Endothelial cell (in vitro differentiated cells): Measurements from ENCODE around the gene PDE4B. TPM values are rescaled to one million over a fixed set of nuclear protein-coding genes. Genes with fewer than 3 reads are reported as not detected.

Source experiments
- DNase-seq: peaks from one replicate; pipeline ENCODE4 v3.0.0; 2021; ENCODE audit warnings: low spot score
- H3K27ac Mint-ChIP-seq: one replicate; pipeline ENCODE4 v1.8.0; 2021; ENCODE audit warnings: mixed read lengths, inconsistent platforms; ENCODE audit not compliant: unreplicated experiment
- H3K27me3 Mint-ChIP-seq: one replicate; pipeline ENCODE4 v1.8.0; 2021; ENCODE audit warnings: mild to moderate bottlenecking, moderate library complexity, mixed read lengths, inconsistent platforms; ENCODE audit not compliant: unreplicated experiment
- H3K36me3 Mint-ChIP-seq: one replicate; pipeline ENCODE4 v1.8.0; 2021; ENCODE audit warnings: mild to moderate bottlenecking, low read depth, mixed read lengths, inconsistent platforms; ENCODE audit not compliant: unreplicated experiment
- H3K4me1 Mint-ChIP-seq: one replicate; pipeline ENCODE4 v1.8.0; 2021; ENCODE audit warnings: mild to moderate bottlenecking, mixed read lengths, inconsistent platforms; ENCODE audit not compliant: unreplicated experiment
- H3K4me3 Mint-ChIP-seq: one replicate; pipeline ENCODE4 v1.8.0; 2021; ENCODE audit warnings: mild to moderate bottlenecking, mixed read lengths, inconsistent platforms; ENCODE audit not compliant: unreplicated experiment
- H3K9me3 Mint-ChIP-seq: one replicate; pipeline ENCODE4 v1.8.0; 2021; ENCODE audit warnings: mixed read lengths, inconsistent platforms; ENCODE audit not compliant: unreplicated experiment
- CTCF ChIP-seq: fragments of 200-600 bp; sonication (generic); IDR thresholded peaks from one replicate; pipeline ENCODE4 v1.5.0; 2021; ENCODE audit warnings: antibody characterized with exemption; ENCODE audit not compliant: unreplicated experiment
- total RNA-seq: library from RNA; stranded (reverse); fragmentation: NEBNext Ultra II Directional; extraction: Animal tissue kit (Norgen Biotek cat#: 25700); gene quantifications from one replicate; pipeline ENCODE4 v1.2.1, GENCODE V29; 2021; ENCODE audit not compliant: unreplicated experiment

PDE4B gene
- total RNA-seq, 1 donor from 2014 or later: 45.6 TPM

GRCh38 chr1:65990161-65990560 is 197.5 kb downstream of the PDE4B start:
- no peak overlapping the region for H3K27ac Mint-ChIP-seq
- no peak overlapping the region for H3K4me3 Mint-ChIP-seq
- peaks cover 5% of the 10 kb centered on the region for H3K27me3 Mint-ChIP-seq
- no peak for DNase-seq
- no peak for TF ChIP-seq CTCF
- no peaks in the 10 kb centered on the region for H3K36me3 Mint-ChIP-seq
- no peaks in the 10 kb centered on the region for H3K4me1 Mint-ChIP-seq
- H3K9me3 Mint-ChIP-seq: no peaks in the 10 kb centered on the region

DNA sequence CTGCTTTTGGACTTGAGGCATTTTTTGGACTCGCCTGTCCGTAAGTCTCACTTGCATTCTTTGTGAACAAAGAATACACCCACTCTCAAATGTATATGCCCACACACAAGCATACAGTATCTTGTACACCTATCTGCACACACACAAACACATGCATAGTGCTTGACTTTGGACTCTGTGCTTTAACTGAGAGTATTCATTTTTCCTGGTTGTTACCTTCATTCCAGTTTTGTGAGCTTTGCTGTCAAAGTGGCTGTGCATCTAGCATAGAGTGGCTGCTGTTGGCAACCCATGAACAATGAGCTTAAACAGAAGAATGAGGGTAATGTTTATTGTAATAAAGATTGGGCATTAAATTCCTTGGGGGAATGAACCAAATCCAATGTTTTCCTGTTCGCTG is 199.0 kb downstream of the PDE4B start:
- H3K4me1 Mint-ChIP-seq: no peaks in the 10 kb centered on the region
- no peak overlapping the region for H3K4me3 Mint-ChIP-seq
- H3K9me3 Mint-ChIP-seq: no peaks in the 10 kb centered on the region
- no peak overlapping the region for H3K27ac Mint-ChIP-seq
- TF ChIP-seq CTCF: no peak
- no peak for DNase-seq
- no peaks in the 10 kb centered on the region for H3K36me3 Mint-ChIP-seq
- H3K27me3 Mint-ChIP-seq: peaks cover 5% of the 10 kb centered on the region

DNA sequence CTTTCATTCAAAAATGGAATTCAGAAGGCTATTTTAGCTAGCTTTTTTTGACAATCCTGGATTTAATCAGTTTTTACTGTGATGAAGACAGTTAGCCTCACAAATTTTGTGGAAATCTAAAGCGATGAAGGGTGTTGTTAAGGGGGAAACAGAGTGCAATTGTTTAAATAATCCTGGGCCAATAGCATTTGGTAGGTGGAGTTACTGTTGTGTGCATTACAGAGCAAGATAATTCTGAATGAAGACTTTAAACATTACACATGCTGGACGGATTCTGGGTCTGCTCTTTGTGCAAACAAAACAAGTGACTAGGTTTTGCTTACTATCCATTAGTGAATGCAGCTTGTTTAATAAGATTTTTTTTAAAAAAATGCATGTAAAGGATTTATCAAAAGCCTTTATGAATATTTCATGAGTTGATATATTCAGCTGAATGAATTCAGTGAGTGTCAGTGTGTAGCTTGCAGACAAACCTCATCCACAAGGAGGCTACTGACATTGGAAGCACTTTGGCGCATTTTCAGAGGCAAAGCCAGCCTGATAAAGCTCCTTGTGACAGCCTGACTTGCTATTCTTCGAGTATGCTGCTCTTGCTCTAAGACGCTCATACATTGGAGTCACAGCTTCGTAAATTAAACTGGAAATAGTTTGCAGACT is 199.6 kb downstream of the PDE4B start:
- Mint-ChIP-seq H3K27ac (no peak overlapping the region), H3K36me3 (no peaks in the 10 kb centered on the region), H3K27me3 (peaks cover 5% of the 10 kb centered on the region), H3K4me1 (no peaks in the 10 kb centered on the region), H3K9me3 (no peaks in the 10 kb centered on the region), H3K4me3 (no peak overlapping the region)
- TF ChIP-seq CTCF: no peak
- DNase-seq: no peak

GRCh38 chr1:65992831-65993271 is 200.2 kb downstream of the PDE4B start:
- no peaks in the 10 kb centered on the region for H3K4me1 Mint-ChIP-seq
- no peaks in the 10 kb centered on the region for H3K9me3 Mint-ChIP-seq
- H3K36me3 Mint-ChIP-seq: no peaks in the 10 kb centered on the region
- H3K27ac Mint-ChIP-seq: no peak overlapping the region
- H3K4me3 Mint-ChIP-seq: no peak overlapping the region
- peaks cover 5% of the 10 kb centered on the region for H3K27me3 Mint-ChIP-seq
- no peak for TF ChIP-seq CTCF
- DNase-seq: no peak

DNA sequence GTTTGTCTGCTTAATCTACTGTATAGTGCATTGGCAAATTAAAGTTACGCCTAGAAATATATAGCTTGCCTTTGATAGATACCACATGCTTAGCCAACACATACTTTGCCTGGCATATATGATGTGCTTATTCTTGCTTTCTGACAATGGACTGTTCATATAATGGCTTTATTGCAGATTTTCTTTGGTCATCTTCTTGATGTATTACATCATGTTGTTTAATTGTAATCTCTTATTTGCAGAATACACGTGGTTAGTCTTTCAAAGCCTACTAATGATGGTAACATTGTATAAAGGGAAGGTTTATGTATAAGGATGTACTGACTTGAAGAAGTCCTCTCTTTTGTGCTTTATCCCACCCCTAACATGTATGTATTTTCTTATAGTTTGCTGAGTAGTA is 201.5 kb downstream of the PDE4B start:
- H3K36me3 Mint-ChIP-seq: no peaks in the 10 kb centered on the region
- H3K27ac Mint-ChIP-seq: no peak overlapping the region
- DNase-seq: no peak
- H3K4me1 Mint-ChIP-seq: no peaks in the 10 kb centered on the region
- no peak for TF ChIP-seq CTCF
- no peak overlapping the region for H3K4me3 Mint-ChIP-seq
- peaks cover 5% of the 10 kb centered on the region for H3K27me3 Mint-ChIP-seq
- no peaks in the 10 kb centered on the region for H3K9me3 Mint-ChIP-seq
